WI38 (cell line): Measurements from ENCODE around the gene TKT.

Experiments used
- H3K4me3 ChIP-seq: 2 replicates; pipeline ENCODE4 v1.5.1; 2011; ENCODE audit warnings: low read depth, mild to moderate bottlenecking, control low read depth, low read length
- TF ChIP-seq, protein P1 (sequence below): IDR thresholded peaks from 2 replicates; pipeline ENCODE4 v1.5.1; 2012; ENCODE audit warnings: low read depth, mild to moderate bottlenecking, control low read depth, low read length

TKT gene

DNA sequence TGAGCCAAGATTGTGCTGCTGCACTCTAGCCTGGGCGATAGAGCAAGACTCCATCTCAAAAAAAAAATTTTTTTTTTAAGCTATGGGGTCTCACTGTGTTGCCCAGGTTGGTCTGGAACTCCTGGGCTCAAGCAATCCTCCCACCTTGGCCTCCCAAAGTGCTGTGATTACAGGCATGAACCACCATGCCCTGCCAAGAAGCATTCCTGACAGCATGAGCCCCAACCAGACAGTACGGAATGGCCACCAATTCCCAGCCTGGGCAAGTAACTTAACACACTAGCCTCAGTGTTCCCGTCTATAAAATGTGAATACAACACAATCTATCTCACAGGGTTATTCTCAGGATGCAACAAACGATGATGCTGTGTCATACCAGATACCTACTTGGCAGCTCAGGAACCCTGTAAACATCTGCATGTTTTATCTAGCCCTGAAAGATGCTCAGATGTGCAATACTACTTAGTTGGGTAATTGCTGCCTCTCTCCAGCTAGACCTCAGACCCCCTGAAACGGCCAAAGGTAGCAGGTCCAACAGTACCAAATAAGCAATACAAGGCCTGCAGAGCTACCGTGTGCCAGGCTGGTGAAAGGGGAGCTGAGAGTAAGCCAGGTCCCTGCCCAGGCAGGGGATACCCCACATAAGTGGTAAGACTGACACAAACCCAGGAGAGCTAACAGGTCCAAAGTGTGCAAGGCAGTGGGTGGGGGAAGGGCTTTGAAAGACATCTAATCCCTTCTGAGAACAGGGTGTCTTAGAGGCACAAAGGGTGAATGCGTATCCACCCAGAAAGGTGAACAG, 1.9 kb downstream of the TKT start:
- H3K4me3 ChIP-seq = peak overlapping the region; percentile 85
- TF ChIP-seq, protein P1, sequence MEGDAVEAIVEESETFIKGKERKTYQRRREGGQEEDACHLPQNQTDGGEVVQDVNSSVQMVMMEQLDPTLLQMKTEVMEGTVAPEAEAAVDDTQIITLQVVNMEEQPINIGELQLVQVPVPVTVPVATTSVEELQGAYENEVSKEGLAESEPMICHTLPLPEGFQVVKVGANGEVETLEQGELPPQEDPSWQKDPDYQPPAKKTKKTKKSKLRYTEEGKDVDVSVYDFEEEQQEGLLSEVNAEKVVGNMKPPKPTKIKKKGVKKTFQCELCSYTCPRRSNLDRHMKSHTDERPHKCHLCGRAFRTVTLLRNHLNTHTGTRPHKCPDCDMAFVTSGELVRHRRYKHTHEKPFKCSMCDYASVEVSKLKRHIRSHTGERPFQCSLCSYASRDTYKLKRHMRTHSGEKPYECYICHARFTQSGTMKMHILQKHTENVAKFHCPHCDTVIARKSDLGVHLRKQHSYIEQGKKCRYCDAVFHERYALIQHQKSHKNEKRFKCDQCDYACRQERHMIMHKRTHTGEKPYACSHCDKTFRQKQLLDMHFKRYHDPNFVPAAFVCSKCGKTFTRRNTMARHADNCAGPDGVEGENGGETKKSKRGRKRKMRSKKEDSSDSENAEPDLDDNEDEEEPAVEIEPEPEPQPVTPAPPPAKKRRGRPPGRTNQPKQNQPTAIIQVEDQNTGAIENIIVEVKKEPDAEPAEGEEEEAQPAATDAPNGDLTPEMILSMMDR = no peak

DNA sequence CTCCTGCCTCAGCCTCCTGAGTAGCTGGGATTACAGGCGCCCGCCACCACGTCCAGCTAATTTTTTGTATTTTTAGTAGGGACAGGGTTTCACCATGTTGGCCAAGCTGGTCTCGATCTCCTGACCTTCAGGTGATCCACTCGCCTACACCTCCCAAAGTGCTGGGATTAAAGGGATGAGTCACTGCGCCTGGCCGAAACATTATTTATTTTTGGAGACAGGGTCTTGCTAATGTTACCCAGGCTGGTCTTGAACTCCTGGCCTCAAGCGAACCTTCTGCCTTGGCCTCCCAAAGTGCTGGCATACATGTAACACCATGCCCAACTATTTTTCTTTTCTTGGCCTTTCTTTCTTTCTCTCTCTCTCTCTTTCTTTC, 2.9 kb downstream of the TKT start:
- H3K4me3 ChIP-seq = peak overlapping the region; percentile 85

DNA sequence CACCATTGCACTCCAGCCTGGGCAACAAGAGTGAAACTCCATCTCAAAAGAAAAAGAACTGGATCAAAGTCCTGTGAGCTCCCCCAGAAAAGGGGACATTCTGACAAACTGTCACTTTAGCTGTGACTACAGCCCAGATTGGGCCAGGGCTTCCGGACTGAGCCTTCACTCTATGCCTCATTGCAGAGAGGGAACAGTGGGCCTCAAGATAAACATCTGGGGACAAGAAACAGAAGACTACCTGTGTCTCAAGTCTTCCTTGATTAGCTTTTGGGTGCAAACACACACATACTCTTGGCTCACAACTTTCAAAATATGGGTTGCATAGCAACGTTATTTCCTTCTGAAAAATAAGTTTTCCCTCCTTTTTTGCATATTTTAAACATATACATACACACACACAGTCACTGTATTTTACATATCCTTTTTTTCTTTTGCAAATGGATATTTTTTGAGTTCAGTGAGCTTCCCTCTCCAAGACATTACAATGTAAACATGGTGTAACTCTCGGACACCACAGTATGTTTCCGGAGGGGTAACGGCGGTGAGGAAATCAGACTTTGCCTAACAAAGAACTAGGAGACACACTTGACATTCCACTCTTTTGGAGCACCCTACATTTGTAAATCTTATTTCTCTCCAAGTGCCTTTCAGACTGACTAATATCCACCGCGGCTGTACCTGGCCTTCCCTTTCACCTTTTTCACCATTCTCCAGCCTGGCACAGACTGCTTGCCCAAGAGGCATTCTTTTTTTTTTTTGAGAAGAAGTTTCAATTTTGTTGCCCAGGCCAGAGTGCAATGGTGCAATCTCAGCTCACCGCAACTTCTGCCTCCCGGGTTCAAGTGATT, 3.5 kb downstream of the TKT start:
- H3K4me3 ChIP-seq = peak overlapping the region; percentile 85
- TF ChIP-seq, protein P1 = no peak

DNA sequence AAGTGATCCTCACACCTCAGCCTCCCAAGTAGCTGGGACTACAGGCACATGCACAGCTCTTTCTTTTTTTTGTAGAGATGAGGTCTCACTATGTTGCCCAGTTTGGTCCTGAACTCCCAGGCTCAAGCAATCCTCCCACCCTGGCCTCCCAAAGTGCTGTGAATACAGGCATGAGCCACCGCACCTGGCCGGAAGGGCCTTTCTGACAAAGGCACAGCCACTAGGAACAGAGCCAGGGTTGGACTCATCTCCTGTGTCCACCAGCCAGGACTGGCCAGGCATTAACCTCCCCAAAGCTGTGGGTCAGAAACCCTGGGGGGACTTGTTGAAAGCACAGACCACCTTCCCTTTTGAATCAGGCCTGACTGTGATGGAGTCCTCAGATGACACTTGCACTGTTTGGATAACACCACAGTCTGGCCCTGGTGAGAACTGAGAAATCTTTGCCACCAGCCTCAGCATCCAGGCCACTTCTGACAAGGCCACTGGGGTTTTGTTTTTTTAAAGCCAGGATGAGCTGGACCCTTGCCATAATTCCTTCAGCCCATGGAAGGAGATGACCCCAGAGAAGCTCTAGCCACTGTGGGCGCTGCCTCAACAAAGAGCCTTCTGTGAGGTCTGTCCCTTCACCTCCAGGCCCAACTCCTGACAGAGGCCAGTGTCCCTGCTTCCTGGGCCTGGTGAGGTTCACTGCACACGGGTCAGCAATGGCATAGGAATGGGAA, 4.8 kb downstream of the TKT start:
- H3K4me3 ChIP-seq = 0 out of 2 replicates have a peak overlapping the region, but pooled peaks have one; percentile 5
- TF ChIP-seq, protein P1 = no peak

DNA sequence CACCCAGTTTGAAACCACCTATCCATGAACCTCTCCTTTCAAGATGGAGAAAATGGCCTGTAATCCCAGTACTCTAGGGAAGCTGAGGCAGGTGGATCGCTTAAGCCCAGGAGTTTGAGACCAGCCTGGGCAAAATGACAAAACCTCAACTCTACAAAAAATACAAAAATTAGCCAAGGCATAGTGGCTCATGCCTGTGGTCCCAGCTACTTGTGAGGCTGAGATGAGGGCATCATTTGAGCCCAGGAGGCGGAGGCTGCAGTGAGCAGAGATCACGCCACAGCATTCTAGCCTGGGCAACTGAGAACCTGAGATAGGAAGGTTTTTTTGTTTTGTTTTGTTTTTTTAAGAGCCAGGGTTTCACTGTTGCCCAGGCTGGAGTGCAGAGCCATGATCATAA, 5.4 kb downstream of the TKT start:
- no peak overlapping the region for H3K4me3 ChIP-seq
- TF ChIP-seq, protein P1 = no peak

DNA sequence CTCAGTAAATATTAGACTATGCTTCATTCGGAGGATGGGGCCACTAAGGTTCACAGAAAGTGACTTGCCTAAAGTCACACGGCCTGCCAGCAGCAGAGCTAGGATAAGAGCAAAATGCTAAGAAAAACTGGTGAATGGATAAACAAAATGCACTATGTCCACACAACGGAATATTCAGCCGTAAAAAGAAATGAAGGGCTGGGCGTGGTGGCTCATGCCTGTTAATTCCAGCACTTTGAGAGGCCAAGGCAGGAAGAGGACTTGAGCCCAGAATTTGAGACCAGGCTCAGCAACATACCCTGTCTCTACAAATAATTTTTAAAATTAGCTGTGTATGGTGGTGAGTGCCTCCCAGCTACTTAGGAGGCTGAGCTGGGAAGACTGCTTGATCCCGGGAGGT, 7.7 kb downstream of the TKT start:
- H3K4me3 ChIP-seq = no peak overlapping the region
- TF ChIP-seq, protein P1 = no peak

DNA sequence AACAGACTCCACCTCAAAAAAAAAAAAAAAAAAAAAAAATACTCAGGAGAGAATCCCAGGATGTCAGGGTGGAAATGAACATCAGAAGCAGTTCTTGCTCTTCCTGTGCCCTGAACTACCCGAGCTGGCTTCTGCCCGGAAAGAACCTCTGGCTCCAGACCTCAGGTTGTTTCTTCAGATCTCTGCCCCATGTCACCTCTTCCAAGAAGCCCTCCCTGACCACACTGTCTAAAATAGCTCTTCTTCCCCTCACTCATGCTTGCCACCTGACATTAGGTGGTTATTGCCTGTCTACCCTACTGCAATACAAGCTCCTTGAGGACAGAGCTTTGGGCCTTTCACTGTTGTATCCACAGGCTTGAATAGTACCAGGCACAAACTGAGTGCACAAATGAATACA, 8.2 kb downstream of the TKT start:
- H3K4me3 ChIP-seq = no peak overlapping the region
- TF ChIP-seq, protein P1 = no peak
